Measurements from ENCODE around the gene GOLGA6L7. TPM values are rescaled to one million over a fixed set of nuclear protein-coding genes. Genes with fewer than 3 reads are reported as not detected.

GOLGA6L7 gene
- polyA plus RNA-seq, 1 donor from 2014 or later = not detected

DNA sequence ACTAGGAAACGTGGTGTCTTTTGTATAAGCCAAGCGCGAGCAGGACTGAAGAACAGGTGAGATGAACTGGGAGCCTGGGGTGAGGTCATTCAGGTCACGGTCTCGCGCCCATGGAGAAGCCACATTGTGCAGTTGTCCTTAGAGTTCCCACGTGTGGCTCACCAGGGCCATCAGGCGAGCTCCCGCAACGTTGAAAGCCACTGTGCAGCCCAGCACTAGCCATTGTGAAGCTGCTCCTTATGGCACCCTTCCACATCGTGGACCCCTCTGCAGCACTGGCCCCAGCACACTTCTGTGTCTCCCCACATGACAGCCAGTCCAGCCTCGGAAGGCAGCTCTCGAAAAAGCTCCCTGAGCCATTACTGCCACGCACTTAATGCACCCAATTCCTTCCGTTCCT lies 29.8 kb upstream of the GOLGA6L7 start:
- Histone ChIP-seq H3K27ac (ENCODE audit: low read length) (no peak overlapping the region), H3K9me3 (ENCODE audit: low read length) (no peaks in the 10 kb centered on the region), H3K36me3 (ENCODE audit: insufficient read depth, low read length) (no peaks in the 10 kb centered on the region), H3K9me2 (ENCODE audit: insufficient read depth, low read length) (no peaks in the 10 kb centered on the region), H3F3A (ENCODE audit: insufficient read depth, low read length, poor library complexity, severe bottlenecking) (no peaks in the 10 kb centered on the region), H3K4me3 (ENCODE audit: low read length) (no peak overlapping the region), H3K27me3 (ENCODE audit: insufficient read depth, low read depth, low read length) (no peaks in the 10 kb centered on the region), H2AFZ (ENCODE audit: low read depth, low read length) (no peak overlapping the region), H4K20me1 (ENCODE audit: insufficient read depth) (no peaks in the 10 kb centered on the region), H3K9ac (ENCODE audit: low read length) (no peak overlapping the region), H3K79me2 (replicated peaks; ENCODE audit: insufficient read depth, low read length) (no peaks in the 10 kb centered on the region), H3K4me2 (ENCODE audit: low read length) (no peak overlapping the region)
- TF ChIP-seq RAD21 (conservative IDR thresholded peaks at IDR 0.05) (no peak), POLR2AphosphoS5 (IDR thresholded peaks at IDR 0.05) (no peak), TAF1 (IDR thresholded peaks at IDR 0.05; ENCODE audit: low read depth) (no peak), EZH2 (IDR thresholded peaks at IDR 0.05; ENCODE audit: borderline replicate concordance, insufficient read depth, low read length, poor library complexity, severe bottlenecking) (no peak), MXI1 (conservative IDR thresholded peaks at IDR 0.05; ENCODE audit: poor library complexity, severe bottlenecking) (no peak), SMC3 (conservative IDR thresholded peaks at IDR 0.05; ENCODE audit: poor library complexity) (no peak), EP300 (conservative IDR thresholded peaks at IDR 0.05; ENCODE audit: poor library complexity, severe bottlenecking) (no peak)
- TF ChIP-seq, protein P1, sequence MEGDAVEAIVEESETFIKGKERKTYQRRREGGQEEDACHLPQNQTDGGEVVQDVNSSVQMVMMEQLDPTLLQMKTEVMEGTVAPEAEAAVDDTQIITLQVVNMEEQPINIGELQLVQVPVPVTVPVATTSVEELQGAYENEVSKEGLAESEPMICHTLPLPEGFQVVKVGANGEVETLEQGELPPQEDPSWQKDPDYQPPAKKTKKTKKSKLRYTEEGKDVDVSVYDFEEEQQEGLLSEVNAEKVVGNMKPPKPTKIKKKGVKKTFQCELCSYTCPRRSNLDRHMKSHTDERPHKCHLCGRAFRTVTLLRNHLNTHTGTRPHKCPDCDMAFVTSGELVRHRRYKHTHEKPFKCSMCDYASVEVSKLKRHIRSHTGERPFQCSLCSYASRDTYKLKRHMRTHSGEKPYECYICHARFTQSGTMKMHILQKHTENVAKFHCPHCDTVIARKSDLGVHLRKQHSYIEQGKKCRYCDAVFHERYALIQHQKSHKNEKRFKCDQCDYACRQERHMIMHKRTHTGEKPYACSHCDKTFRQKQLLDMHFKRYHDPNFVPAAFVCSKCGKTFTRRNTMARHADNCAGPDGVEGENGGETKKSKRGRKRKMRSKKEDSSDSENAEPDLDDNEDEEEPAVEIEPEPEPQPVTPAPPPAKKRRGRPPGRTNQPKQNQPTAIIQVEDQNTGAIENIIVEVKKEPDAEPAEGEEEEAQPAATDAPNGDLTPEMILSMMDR (IDR thresholded peaks at IDR 0.05; ENCODE audit: poor library complexity, severe bottlenecking) = no peak
- TF ChIP-seq, protein P2, sequence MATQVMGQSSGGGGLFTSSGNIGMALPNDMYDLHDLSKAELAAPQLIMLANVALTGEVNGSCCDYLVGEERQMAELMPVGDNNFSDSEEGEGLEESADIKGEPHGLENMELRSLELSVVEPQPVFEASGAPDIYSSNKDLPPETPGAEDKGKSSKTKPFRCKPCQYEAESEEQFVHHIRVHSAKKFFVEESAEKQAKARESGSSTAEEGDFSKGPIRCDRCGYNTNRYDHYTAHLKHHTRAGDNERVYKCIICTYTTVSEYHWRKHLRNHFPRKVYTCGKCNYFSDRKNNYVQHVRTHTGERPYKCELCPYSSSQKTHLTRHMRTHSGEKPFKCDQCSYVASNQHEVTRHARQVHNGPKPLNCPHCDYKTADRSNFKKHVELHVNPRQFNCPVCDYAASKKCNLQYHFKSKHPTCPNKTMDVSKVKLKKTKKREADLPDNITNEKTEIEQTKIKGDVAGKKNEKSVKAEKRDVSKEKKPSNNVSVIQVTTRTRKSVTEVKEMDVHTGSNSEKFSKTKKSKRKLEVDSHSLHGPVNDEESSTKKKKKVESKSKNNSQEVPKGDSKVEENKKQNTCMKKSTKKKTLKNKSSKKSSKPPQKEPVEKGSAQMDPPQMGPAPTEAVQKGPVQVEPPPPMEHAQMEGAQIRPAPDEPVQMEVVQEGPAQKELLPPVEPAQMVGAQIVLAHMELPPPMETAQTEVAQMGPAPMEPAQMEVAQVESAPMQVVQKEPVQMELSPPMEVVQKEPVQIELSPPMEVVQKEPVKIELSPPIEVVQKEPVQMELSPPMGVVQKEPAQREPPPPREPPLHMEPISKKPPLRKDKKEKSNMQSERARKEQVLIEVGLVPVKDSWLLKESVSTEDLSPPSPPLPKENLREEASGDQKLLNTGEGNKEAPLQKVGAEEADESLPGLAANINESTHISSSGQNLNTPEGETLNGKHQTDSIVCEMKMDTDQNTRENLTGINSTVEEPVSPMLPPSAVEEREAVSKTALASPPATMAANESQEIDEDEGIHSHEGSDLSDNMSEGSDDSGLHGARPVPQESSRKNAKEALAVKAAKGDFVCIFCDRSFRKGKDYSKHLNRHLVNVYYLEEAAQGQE (IDR thresholded peaks at IDR 0.05; ENCODE audit: borderline replicate concordance) = no peak

DNA sequence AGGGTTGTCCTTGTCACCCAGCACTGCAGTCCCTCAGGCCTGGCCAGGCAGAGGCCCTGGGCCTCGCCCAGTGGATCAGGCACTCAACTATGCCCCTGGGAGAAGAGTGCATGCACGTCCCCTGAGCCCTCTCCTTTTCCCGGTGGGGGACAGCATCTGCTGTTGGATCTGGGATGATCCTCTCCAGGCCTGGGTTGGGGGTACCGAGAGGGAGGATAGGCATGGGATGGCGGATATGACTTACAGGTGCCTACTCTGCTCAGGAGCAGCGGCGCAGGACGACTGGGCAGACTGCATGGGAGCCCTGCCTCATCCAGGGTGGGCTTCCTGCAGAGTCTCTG lies 28.4 kb upstream of the GOLGA6L7 start:
- Histone ChIP-seq H3K9me3 (ENCODE audit: low read length) (no peaks in the 10 kb centered on the region), H3K27ac (ENCODE audit: low read length) (no peak overlapping the region), H3K4me2 (ENCODE audit: low read length) (no peak overlapping the region), H3K9ac (ENCODE audit: low read length) (no peak overlapping the region), H3K4me3 (ENCODE audit: low read length) (no peak overlapping the region), H2AFZ (ENCODE audit: low read depth, low read length) (no peak overlapping the region), H3K79me2 (replicated peaks; ENCODE audit: insufficient read depth, low read length) (no peaks in the 10 kb centered on the region), H3K27me3 (ENCODE audit: insufficient read depth, low read depth, low read length) (no peaks in the 10 kb centered on the region), H3K36me3 (ENCODE audit: insufficient read depth, low read length) (no peaks in the 10 kb centered on the region), H3K9me2 (ENCODE audit: insufficient read depth, low read length) (no peaks in the 10 kb centered on the region), H4K20me1 (ENCODE audit: insufficient read depth) (no peaks in the 10 kb centered on the region), H3F3A (ENCODE audit: insufficient read depth, low read length, poor library complexity, severe bottlenecking) (no peaks in the 10 kb centered on the region)
- TF ChIP-seq POLR2AphosphoS5 (IDR thresholded peaks at IDR 0.05) (no peak), EZH2 (IDR thresholded peaks at IDR 0.05; ENCODE audit: borderline replicate concordance, insufficient read depth, low read length, poor library complexity, severe bottlenecking) (no peak), SMC3 (conservative IDR thresholded peaks at IDR 0.05; ENCODE audit: poor library complexity) (no peak), TAF1 (IDR thresholded peaks at IDR 0.05; ENCODE audit: low read depth) (no peak), EP300 (conservative IDR thresholded peaks at IDR 0.05; ENCODE audit: poor library complexity, severe bottlenecking) (no peak), MXI1 (conservative IDR thresholded peaks at IDR 0.05; ENCODE audit: poor library complexity, severe bottlenecking) (no peak)
- TF ChIP-seq, protein P2 (IDR thresholded peaks at IDR 0.05; ENCODE audit: borderline replicate concordance) = no peak
- TF ChIP-seq, protein P1 (IDR thresholded peaks at IDR 0.05; ENCODE audit: poor library complexity, severe bottlenecking) = no peak
